ENCODE results near the gene LRCOL1.

The LRCOL1 gene

GRCh38 chr12:132578118-132578517 is 32.3 kb downstream of the LRCOL1 start:
- no peak overlapping the region for H3K27ac ChIP-seq
- no peak for TF ChIP-seq CTCF (conservative IDR thresholded peaks at IDR 0.05)

- no peak overlapping the region for H3K27ac ChIP-seq
- TF ChIP-seq CTCF (conservative IDR thresholded peaks at IDR 0.05), result no peak
These were observed 33.0 kb downstream of the LRCOL1 start for GRCh38 chr12:132577191-132577920.

GRCh38 chr12:132576701-132577100 is 33.7 kb downstream of the LRCOL1 start:
- no peak overlapping the region for H3K27ac ChIP-seq
- TF ChIP-seq CTCF (conservative IDR thresholded peaks at IDR 0.05), result no peak

GRCh38 chr12:132575661-132576060 is 34.7 kb downstream of the LRCOL1 start:
- no peak overlapping the region for H3K27ac ChIP-seq
- no peak for TF ChIP-seq CTCF (conservative IDR thresholded peaks at IDR 0.05)

GRCh38 chr12:132574271-132574996 is 35.9 kb downstream of the LRCOL1 start:
- TF ChIP-seq CTCF (conservative IDR thresholded peaks at IDR 0.05), result no peak
- H3K27ac ChIP-seq, result no peak overlapping the region

- H3K27ac ChIP-seq, result no peak overlapping the region
- TF ChIP-seq CTCF (conservative IDR thresholded peaks at IDR 0.05), result no peak
These were observed 37.3 kb downstream of the LRCOL1 start for GRCh38 chr12:132572801-132573760.

GRCh38 chr12:132572106-132572505 is 38.3 kb downstream of the LRCOL1 start:
- no peak for TF ChIP-seq CTCF (conservative IDR thresholded peaks at IDR 0.05)

More at GRCh38 chr12:132572106-132572505, 38.3 kb downstream of the LRCOL1 start:
- H3K27ac ChIP-seq, result no peak overlapping the region
